ENCODE data around the gene MEMO1. TPM values are rescaled to one million over a fixed set of nuclear protein-coding genes. Genes with fewer than 3 reads are reported as not detected.
"Not testable (repeated sequence)": the region's sequence is repeated elsewhere in the genome, so short reads cannot be mapped to it uniquely, and the experiment has no call there.

Gene MEMO1
- total RNA-seq, 1 donor: 37.6 TPM

GRCh38 chr2:31853521-31853920, 157.3 kb downstream of the MEMO1 start:
- H3K4me1 ChIP-seq (ENCODE audit: insufficient read depth, low read length): no peaks in the 10 kb centered on the region
- no peak overlapping the region for H3K27ac ChIP-seq (ENCODE audit: low read depth, low read length)
- H2AFZ ChIP-seq (ENCODE audit: low read length): no peak overlapping the region
- H3K79me2 ChIP-seq (ENCODE audit: insufficient read depth, low read length): no peaks in the 10 kb centered on the region
- H4K20me1 ChIP-seq (ENCODE audit: insufficient read depth, low read length): no peaks in the 10 kb centered on the region
- H3K36me3 ChIP-seq (ENCODE audit: insufficient read depth, low read length): no peaks in the 10 kb centered on the region
- DNase-seq (ENCODE audit: insufficient read length, low spot score, missing footprints): no peak
- H3K4me2 ChIP-seq (ENCODE audit: insufficient read depth, low read length): no peak overlapping the region
- H3K4me3 ChIP-seq (ENCODE audit: insufficient read depth, low read length): no peak overlapping the region
- TF ChIP-seq CTCF (IDR thresholded peaks at IDR 0.05; ENCODE audit: extremely low read depth, low read depth, low read length): no peak
- H3K9me3 ChIP-seq (ENCODE audit: low read depth, low read length): no peaks in the 10 kb centered on the region
- no peaks in the 10 kb centered on the region for H3K27me3 ChIP-seq (ENCODE audit: insufficient read depth, low read length)

- H4K20me1 ChIP-seq (ENCODE audit: insufficient read depth, low read length); H3K4me2 ChIP-seq (ENCODE audit: insufficient read depth, low read length); H3K4me3 ChIP-seq (ENCODE audit: insufficient read depth, low read length); H3K27me3 ChIP-seq (ENCODE audit: insufficient read depth, low read length); H2AFZ ChIP-seq (ENCODE audit: low read length); H3K36me3 ChIP-seq (ENCODE audit: insufficient read depth, low read length); DNase-seq (ENCODE audit: insufficient read length, low spot score, missing footprints); H3K27ac ChIP-seq (ENCODE audit: low read depth, low read length); H3K4me1 ChIP-seq (ENCODE audit: insufficient read depth, low read length); H3K79me2 ChIP-seq (ENCODE audit: insufficient read depth, low read length); H3K9me3 ChIP-seq (ENCODE audit: low read depth, low read length): not testable (repeated sequence)
Measured at GRCh38 chr2:31842150-31842549, 168.7 kb downstream of the MEMO1 start.

- H3K27ac ChIP-seq (ENCODE audit: low read depth, low read length): no peak overlapping the region
- H3K4me1 ChIP-seq (ENCODE audit: insufficient read depth, low read length): no peaks in the 10 kb centered on the region
- TF ChIP-seq CTCF (IDR thresholded peaks at IDR 0.05; ENCODE audit: extremely low read depth, low read depth, low read length): no peak
- H3K4me3 ChIP-seq (ENCODE audit: insufficient read depth, low read length): no peak overlapping the region
- no peaks in the 10 kb centered on the region for H3K36me3 ChIP-seq (ENCODE audit: insufficient read depth, low read length)
- no peak overlapping the region for H2AFZ ChIP-seq (ENCODE audit: low read length)
- no peaks in the 10 kb centered on the region for H3K27me3 ChIP-seq (ENCODE audit: insufficient read depth, low read length)
- H4K20me1 ChIP-seq (ENCODE audit: insufficient read depth, low read length): no peaks in the 10 kb centered on the region
- no peak overlapping the region for H3K4me2 ChIP-seq (ENCODE audit: insufficient read depth, low read length)
- no peaks in the 10 kb centered on the region for H3K9me3 ChIP-seq (ENCODE audit: low read depth, low read length)
- no peak for DNase-seq (ENCODE audit: insufficient read length, low spot score, missing footprints)
- H3K79me2 ChIP-seq (ENCODE audit: insufficient read depth, low read length): no peaks in the 10 kb centered on the region
Measured at GRCh38 chr2:31835450-31835849, 175.4 kb downstream of the MEMO1 start.

- Histone ChIP-seq H3K4me3 (ENCODE audit: insufficient read depth, low read length) (no peak overlapping the region), H3K4me1 (ENCODE audit: insufficient read depth, low read length) (no peaks in the 10 kb centered on the region), H4K20me1 (ENCODE audit: insufficient read depth, low read length) (no peaks in the 10 kb centered on the region), H3K79me2 (ENCODE audit: insufficient read depth, low read length) (no peaks in the 10 kb centered on the region), H3K36me3 (ENCODE audit: insufficient read depth, low read length) (no peaks in the 10 kb centered on the region), H3K27me3 (ENCODE audit: insufficient read depth, low read length) (no peaks in the 10 kb centered on the region), H3K9me3 (ENCODE audit: low read depth, low read length) (peaks cover 4% of the 10 kb centered on the region), H3K4me2 (ENCODE audit: insufficient read depth, low read length) (no peak overlapping the region), H3K27ac (ENCODE audit: low read depth, low read length) (no peak overlapping the region), H2AFZ (ENCODE audit: low read length) (no peak overlapping the region)
- TF ChIP-seq CTCF (IDR thresholded peaks at IDR 0.05; ENCODE audit: extremely low read depth, low read depth, low read length): no peak
- no peak for DNase-seq (ENCODE audit: insufficient read length, low spot score, missing footprints)
Measured at GRCh38 chr2:31832363-31832762, 178.4 kb downstream of the MEMO1 start.
